Tibial nerve (tissue), 4 donors: ENCODE results near the gene FXYD5.
A peak's percentile ranks its signal among the peaks of the same experiment; 100 is the strongest.

Source experiments
- EP300 ChIP-seq, 2 donors: sonication (generic); formaldehyde crosslinking; IDR thresholded peaks; one replicate each; pipeline ENCODE4 v1.6.1; 2017; ENCODE audit warnings: antibody characterized with exemption in 2 of 2, mild to moderate bottlenecking in 1 of 2
- POLR2A ChIP-seq, 2 donors: fragments of 450-650 bp; IDR thresholded peaks; one replicate each; pipeline ENCODE4 v1.6.1; 2017; ENCODE audit warnings: antibody characterized with exemption in 2 of 2, mild to moderate bottlenecking in 2 of 2, moderate library complexity in 2 of 2
- TF ChIP-seq, protein P1 (sequence below), 5 experiments: fragments of 200-600 bp in 3 of 5; fragments of 450-650 bp in 2 of 5; sonication (generic) in 3 of 5; IDR thresholded peaks; one replicate each; pipeline ENCODE4 v1.5.1; 2016 to 2019; ENCODE audit warnings: antibody characterized with exemption in 5 of 5, mild to moderate bottlenecking in 3 of 5, moderate library complexity in 2 of 5

- TF ChIP-seq, protein P1, sequence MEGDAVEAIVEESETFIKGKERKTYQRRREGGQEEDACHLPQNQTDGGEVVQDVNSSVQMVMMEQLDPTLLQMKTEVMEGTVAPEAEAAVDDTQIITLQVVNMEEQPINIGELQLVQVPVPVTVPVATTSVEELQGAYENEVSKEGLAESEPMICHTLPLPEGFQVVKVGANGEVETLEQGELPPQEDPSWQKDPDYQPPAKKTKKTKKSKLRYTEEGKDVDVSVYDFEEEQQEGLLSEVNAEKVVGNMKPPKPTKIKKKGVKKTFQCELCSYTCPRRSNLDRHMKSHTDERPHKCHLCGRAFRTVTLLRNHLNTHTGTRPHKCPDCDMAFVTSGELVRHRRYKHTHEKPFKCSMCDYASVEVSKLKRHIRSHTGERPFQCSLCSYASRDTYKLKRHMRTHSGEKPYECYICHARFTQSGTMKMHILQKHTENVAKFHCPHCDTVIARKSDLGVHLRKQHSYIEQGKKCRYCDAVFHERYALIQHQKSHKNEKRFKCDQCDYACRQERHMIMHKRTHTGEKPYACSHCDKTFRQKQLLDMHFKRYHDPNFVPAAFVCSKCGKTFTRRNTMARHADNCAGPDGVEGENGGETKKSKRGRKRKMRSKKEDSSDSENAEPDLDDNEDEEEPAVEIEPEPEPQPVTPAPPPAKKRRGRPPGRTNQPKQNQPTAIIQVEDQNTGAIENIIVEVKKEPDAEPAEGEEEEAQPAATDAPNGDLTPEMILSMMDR (IDR thresholded peaks at IDR 0.05), result no peak
- TF ChIP-seq POLR2A (IDR thresholded peaks at IDR 0.05), result peak in 1 of 2 donors; percentile 18
- peak in 1 of 2 donors; percentile 70 for TF ChIP-seq EP300 (IDR thresholded peaks at IDR 0.05)
Measured at GRCh38 chr19:35120492-35120891, 34.0 kb upstream of the FXYD5 start.
